ENCODE results near the gene NRP1. TPM values are rescaled to one million over a fixed set of nuclear protein-coding genes. Genes with fewer than 3 reads are reported as not detected.

NRP1 gene
- total RNA-seq, 1 experiment from 2014 or later = 31.7 TPM

GRCh38 chr10:33244354-33244967, 90.0 kb downstream of the NRP1 start:
- BruUV-seq (replicated peaks) = no TSS peak
- Histone ChIP-seq H3K4me1 (ENCODE audit: insufficient read depth, low read length, poor library complexity, severe bottlenecking) (peaks cover 36% of the 10 kb centered on the region), H3K9me3 (ENCODE audit: low read depth, low read length, poor library complexity, severe bottlenecking) (no peaks in the 10 kb centered on the region), H3K27me3 (replicated peaks; ENCODE audit: insufficient read depth, low read depth, low read length, poor library complexity) (no peaks in the 10 kb centered on the region), H3K27ac (ENCODE audit: low read depth, low read length, poor library complexity, severe bottlenecking) (no peak overlapping the region), H3K4me3 (ENCODE audit: low read depth, low read length, poor library complexity, severe bottlenecking) (no peak overlapping the region), H3K36me3 (ENCODE audit: insufficient read depth, low read length, poor library complexity, severe bottlenecking) (no peaks in the 10 kb centered on the region)
- ChIA-PET CTCF (no interaction called here), POLR2A (ENCODE audit: low non-redundant PET) (interaction anchor here (0.8 kb wide), 1 partner anchor 14 kb away, joined by 6 read pairs; no protein-coding TSS in a partner anchor)
- TF ChIP-seq EZH2 (IDR thresholded peaks at IDR 0.05; ENCODE audit: borderline replicate concordance, low read depth, low read length, poor library complexity, severe bottlenecking) = no peak
- TF ChIP-seq, protein P1, sequence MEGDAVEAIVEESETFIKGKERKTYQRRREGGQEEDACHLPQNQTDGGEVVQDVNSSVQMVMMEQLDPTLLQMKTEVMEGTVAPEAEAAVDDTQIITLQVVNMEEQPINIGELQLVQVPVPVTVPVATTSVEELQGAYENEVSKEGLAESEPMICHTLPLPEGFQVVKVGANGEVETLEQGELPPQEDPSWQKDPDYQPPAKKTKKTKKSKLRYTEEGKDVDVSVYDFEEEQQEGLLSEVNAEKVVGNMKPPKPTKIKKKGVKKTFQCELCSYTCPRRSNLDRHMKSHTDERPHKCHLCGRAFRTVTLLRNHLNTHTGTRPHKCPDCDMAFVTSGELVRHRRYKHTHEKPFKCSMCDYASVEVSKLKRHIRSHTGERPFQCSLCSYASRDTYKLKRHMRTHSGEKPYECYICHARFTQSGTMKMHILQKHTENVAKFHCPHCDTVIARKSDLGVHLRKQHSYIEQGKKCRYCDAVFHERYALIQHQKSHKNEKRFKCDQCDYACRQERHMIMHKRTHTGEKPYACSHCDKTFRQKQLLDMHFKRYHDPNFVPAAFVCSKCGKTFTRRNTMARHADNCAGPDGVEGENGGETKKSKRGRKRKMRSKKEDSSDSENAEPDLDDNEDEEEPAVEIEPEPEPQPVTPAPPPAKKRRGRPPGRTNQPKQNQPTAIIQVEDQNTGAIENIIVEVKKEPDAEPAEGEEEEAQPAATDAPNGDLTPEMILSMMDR (conservative IDR thresholded peaks at IDR 0.05; ENCODE audit: low read depth, low read length) = no peak
- DNase-seq (ENCODE audit: low spot score) = peak; percentile 25
- intact Hi-C loops (cut with micrococcal nuclease; ENCODE audit: unreplicated experiment) = no loop called here

DNA sequence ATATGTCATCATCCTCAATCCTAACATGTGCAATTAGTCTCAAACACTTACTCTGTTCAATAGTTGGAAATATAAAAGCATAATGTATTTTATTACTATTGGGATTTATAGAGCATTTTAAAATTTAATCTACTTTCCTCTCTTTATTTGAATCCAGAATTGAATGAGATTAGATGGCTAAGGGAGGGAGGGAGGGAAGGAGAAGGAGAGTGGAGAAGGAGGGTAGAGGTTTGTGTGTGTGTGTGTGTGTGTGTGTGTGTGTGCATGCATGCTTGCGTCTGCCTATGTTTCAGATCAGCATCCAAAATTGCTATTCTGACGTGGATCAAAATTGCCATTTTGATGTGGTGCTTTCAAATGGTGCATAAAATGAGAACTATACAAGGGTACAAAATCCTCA, 90.8 kb downstream of the NRP1 start:
- ChIA-PET CTCF (no interaction called here), POLR2A (ENCODE audit: low non-redundant PET) (interaction anchor here (0.8 kb wide), 1 partner anchor 15 kb away, joined by 6 read pairs; no protein-coding TSS in a partner anchor)
- no peak for DNase-seq (ENCODE audit: low spot score)
- BruUV-seq (replicated peaks) = no TSS peak
- TF ChIP-seq EZH2 (IDR thresholded peaks at IDR 0.05; ENCODE audit: borderline replicate concordance, low read depth, low read length, poor library complexity, severe bottlenecking) = no peak
- TF ChIP-seq, protein P1 (conservative IDR thresholded peaks at IDR 0.05; ENCODE audit: low read depth, low read length) = no peak
- H3K36me3 ChIP-seq (ENCODE audit: insufficient read depth, low read length, poor library complexity, severe bottlenecking) = no peaks in the 10 kb centered on the region
- peaks cover 28% of the 10 kb centered on the region for H3K4me1 ChIP-seq (ENCODE audit: insufficient read depth, low read length, poor library complexity, severe bottlenecking)
- H3K9me3 ChIP-seq (ENCODE audit: low read depth, low read length, poor library complexity, severe bottlenecking) = no peaks in the 10 kb centered on the region
- intact Hi-C loops (cut with micrococcal nuclease; ENCODE audit: unreplicated experiment) = no loop called here
- H3K4me3 ChIP-seq (ENCODE audit: low read depth, low read length, poor library complexity, severe bottlenecking) = no peak overlapping the region
- H3K27me3 ChIP-seq (replicated peaks; ENCODE audit: insufficient read depth, low read depth, low read length, poor library complexity) = no peaks in the 10 kb centered on the region
- no peak overlapping the region for H3K27ac ChIP-seq (ENCODE audit: low read depth, low read length, poor library complexity, severe bottlenecking)

DNA sequence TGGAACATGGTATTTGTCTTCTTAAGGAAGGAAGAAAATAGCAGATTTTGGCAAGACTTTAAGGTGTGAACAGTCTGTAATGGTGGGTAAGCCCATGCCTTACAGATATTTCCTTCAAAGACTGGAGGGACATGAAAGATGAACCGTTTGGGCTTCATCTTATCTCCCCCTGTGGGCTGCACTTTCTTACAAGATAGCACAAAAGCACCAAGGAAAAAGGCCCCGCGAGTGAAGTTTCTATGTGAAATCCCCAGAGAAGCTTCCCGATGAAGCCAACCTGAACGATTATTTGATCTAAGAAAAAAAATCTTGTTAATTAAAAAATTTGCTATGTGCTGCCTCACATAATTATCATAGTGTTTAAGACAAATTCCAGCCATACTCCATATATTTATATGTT, 91.5 kb downstream of the NRP1 start:
- no peak for DNase-seq (ENCODE audit: low spot score)
- H3K4me1 ChIP-seq (ENCODE audit: insufficient read depth, low read length, poor library complexity, severe bottlenecking) = peaks cover 27% of the 10 kb centered on the region
- CTCF ChIA-PET = no interaction called here
- H3K27ac ChIP-seq (ENCODE audit: low read depth, low read length, poor library complexity, severe bottlenecking) = no peak overlapping the region
- BruUV-seq (replicated peaks) = no TSS peak
- no peaks in the 10 kb centered on the region for H3K36me3 ChIP-seq (ENCODE audit: insufficient read depth, low read length, poor library complexity, severe bottlenecking)
- H3K4me3 ChIP-seq (ENCODE audit: low read depth, low read length, poor library complexity, severe bottlenecking) = no peak overlapping the region
- H3K9me3 ChIP-seq (ENCODE audit: low read depth, low read length, poor library complexity, severe bottlenecking) = no peaks in the 10 kb centered on the region
- intact Hi-C loops (cut with micrococcal nuclease; ENCODE audit: unreplicated experiment) = no loop called here
- H3K27me3 ChIP-seq (replicated peaks; ENCODE audit: insufficient read depth, low read depth, low read length, poor library complexity) = no peaks in the 10 kb centered on the region
- no peak for TF ChIP-seq EZH2 (IDR thresholded peaks at IDR 0.05; ENCODE audit: borderline replicate concordance, low read depth, low read length, poor library complexity, severe bottlenecking)
- TF ChIP-seq, protein P1 (conservative IDR thresholded peaks at IDR 0.05; ENCODE audit: low read depth, low read length) = no peak
- POLR2A ChIA-PET (ENCODE audit: low non-redundant PET) = no interaction called here
